ENCODE data around the gene STAT6.

Gene STAT6

GRCh38 chr12:57099047-57099714 is 12.0 kb downstream of the STAT6 start:
- DNase-seq: no peak

DNA sequence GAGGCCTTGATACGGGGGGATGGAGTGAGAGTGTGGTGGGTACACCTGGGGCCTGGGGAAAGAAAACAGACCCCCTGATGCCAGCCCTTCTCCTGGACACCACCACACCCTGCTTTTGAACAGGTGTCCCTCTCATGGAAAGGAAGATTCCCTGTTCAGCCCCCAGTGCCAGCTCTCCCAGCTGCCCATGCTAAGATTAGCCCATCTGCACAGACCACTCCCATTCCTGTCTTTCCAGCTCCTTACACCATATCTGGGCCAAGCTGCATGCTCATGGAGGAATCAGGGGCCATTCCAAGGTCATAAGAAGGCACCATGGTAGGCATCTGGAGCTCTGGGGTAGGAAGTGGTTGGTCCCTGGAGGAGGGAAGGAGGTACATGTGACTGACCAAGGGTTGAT is 12.6 kb downstream of the STAT6 start:
- DNase-seq: no peak

DNA sequence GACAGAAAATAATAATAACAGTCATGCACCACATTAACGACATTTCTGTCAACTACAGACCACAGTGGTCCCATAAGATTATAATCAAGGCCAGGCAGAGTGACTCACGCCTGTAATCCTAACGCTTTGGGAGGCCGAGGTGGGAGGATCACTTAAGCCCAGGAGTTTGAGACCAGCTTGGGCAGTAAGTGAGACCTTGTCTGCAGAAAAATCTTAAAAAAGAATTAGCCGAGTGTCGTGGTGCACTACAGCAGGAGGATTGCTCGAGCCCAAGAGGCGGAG is 13.7 kb downstream of the STAT6 start:
- no peak for DNase-seq

- no peak for DNase-seq
Observed at GRCh38 chr12:57096748-57097553, 14.2 kb downstream of the STAT6 start.

DNA sequence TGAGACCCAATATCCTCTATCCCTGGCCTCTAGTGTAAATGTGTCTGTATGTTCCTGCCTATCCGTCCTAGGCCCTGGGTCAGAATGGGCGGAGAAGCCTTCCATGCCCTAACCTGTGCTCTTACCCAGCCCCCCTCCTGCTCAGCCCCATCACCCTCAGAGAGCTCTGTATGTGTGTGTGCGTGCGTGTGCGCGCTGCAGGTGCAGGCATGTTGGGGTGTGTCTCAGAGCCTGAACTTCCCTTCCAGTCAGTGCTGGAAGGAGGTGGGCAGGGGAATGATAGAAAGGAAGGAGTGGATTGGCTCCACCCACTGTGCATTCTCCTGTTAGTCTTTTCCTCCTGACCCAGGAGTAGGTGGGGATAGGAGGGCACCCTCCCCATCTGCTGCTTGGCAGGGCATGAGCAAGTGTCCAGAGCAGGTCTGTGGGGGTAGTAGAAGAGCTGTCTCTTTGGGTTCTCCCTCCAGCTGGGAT is 15.0 kb downstream of the STAT6 start:
- no peak for DNase-seq

DNA sequence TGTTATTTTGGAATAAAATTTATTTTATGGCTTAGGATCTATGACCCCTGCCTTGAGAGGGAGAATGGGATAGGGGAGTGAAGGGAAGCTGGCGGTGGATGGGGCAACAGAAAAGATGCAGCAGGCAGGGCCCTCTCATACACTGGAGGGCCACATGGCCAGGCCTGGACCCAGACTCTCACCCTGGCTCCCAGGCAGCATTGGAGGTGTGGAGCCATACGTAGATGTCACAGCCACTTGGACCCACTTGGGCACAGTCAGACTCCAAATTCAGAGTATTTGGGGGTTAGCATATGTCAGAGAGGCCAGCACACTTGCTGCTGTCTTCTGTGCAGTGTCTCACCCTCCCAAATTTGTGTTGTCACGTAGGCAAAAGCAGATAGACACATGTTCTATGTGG is 15.7 kb downstream of the STAT6 start:
- DNase-seq: no peak

DNA sequence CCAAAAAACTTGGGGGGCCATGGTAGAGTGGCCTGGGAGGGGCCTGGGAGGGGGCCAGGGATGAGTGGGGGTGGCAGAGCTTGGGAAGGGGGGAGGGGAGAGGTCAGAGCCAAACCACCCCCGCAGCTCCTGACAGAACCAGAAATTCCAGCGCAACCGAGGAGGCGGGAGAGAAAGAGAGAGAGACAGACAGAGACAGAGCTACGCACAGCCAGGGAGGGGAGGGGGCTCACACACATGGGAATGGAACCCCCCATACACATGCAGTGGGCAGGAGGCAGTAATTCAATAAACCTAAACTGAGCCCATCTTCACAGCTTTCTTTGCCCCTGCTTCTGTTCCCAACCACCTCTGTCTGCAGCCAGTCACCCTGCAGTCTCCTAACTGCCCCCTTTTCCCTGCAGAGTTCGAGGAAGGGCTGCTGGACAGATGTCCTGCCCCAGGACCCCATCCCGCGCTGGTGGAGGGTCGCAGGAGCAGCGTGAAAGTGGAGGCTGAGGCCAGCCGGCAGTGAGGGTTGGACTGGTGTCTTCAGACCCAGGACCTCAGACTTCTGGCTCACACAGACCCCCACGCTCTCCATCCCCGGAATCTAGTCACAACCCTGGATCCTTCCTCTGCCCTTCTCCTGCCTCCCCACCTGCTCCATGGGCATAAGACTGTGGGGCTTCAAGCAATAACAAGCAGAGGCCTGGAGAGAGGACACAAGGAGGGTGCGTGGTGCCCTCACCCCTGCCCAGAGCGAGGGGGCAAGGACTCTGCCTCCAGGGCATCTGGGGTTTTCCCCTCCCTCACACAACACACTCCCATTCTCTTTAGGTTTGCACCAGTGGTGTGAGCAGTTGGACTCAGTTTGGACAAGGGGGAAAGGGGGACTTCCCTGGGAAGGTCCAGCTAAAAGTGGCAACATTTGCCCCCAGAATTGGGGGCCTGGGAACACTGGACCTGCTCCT is 16.7 kb downstream of the STAT6 start:
- no peak for DNase-seq

DNA sequence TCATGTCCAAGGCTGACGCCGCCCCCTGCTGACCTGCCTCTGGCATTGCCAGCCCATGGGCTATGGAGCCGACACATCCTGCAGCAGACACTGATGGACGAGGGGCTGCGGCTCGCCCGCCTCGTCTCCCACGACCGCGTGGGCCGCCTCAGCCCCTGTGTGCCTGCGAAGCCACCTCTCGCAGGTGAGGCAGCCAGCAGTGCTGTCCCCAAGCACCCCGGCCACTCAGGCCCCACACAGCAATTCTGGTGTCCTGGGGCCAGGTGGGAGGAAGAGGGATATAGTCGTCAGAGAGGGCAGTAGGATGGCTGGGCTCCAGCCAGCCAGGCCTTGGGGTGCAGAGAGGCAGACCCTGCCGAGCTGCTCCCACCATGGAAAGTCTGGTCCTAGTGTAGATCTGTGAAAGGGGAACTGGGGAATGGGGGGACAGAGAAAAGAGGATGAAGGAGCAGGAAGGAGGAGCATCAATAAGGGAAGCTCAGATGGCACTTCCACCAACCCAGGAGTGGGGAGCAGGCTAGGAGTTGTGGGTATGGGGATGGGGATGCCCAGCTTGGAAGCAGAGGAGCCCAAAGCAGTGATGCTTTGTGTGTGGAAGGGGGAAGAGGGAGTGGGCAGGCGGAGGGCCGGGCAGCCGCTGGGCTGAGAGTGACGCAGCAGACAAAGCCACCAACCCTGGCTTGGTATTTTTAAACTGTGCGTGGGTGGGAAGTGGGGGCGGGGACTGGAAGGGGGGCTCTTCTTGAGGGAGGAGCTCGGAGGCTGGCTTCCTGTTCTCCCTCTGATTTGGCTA is 17.6 kb downstream of the STAT6 start:
- DNase-seq: peak; percentile 64

- DNase-seq: no peak
Observed at GRCh38 chr12:57092876-57093414, 18.2 kb downstream of the STAT6 start.

DNA sequence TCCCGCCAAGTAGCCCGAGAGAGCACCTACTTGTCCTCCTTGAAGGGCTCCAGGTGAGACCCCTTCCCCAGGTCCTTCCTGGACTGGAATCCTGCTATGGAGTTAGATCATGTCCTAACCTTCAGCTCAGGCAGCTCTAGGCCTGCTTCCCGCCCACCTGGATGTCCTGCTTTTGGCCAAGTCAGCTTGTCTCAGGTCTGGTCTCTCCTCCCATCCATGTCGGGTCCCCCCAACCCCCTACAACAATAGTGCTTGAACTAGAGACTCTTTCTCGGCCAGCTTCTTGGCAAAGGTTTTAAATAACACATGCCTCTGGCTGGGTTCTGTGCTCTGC is 18.7 kb downstream of the STAT6 start:
- no peak for DNase-seq

- no peak for DNase-seq
Observed at GRCh38 chr12:57091638-57092528, 19.3 kb downstream of the STAT6 start.

GRCh38 chr12:57090924-57091637 is 20.1 kb downstream of the STAT6 start:
- DNase-seq: no peak

- no peak for DNase-seq
Observed at GRCh38 chr12:57090490-57090889, 20.7 kb downstream of the STAT6 start.

DNA sequence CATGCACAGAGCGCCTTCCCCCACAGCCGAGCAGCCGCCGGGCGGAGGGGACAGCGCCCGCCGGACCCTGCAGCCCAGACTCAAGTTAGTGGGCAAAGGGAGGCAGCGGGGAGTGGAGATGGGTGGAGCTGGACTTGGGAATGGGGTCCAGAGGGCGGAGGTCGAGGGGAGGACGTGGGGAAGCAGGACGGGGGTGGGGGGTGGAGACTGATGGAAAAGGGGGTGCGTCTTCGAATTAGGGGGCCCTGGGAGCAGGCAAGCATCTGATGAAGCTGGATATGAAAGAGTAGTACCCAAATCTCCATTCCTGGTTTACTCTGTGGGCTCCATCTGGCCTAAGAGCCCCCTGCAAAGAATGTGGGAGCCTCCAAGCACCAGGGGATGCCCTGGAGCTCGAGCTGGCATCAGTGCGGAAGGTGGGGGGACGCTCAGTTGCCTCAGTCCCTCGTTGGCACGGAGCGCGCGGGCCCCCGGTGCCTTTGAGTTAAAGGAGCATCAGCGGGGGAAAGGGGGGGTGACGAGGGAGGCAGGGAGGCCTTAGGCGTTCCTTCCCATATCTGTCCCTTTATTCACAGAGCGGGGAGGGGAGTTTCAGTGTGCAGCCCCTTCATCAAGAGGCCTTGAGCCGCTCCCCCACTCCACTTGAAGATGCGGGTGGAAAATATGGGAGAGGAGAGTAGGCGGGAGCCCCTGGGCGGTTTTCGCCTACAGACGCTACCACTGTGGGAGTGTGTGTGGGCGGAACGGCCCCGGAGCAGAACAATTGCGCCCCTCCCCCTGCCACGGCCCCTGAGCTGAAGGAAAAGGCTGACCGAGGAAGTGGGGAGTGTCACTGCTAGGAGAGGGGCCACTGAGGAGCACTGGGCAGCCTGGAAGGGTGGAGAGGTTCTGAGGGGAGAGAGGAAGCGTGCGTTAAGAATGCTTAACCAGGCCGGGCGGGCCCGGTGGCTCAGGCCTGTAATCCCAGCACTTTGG is 21.6 kb downstream of the STAT6 start:
- DNase-seq: peak; percentile 62

GRCh38 chr12:57088354-57089270 is 22.6 kb downstream of the STAT6 start, which contains the start of gene NAB2:
TSS of gene NAB2 (plus strand) at chr12:57089114. CDS start at chr12:57089272, 158 bp downstream.
- peak; percentile 86 for DNase-seq

DNA sequence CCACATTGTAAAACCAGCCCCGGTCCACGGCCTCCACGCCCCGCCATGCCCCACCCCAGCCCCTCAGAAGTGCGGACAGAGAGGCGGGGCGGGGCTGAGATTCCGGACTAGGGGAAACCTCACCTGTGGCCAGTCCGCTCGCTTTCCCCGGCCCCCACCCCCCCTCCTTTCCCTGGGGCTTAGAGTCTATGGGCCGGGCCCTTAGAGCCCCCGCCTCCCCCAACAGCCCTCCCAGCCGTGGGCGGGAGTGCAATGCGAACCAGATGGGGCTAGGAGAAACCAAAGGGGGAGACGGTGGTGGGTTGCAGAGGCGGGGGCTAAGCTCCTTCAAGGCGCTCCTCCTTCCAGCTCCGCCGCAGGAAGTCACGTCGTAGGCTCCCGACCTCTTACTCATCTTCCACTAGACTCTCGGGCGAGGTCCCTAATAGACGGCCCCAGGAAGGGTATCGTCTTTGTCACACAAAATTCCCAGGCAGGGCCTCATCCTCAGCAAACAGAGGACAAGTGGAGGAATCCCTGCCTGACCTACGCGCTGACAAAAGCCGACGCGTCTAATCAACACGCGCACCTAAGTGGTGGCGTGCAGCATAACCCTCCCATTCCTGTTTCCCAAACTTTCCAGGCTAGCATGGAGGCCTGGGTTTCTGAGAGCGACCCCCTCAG is 23.3 kb downstream of the STAT6 start:
- peak; percentile 84 for DNase-seq

- DNase-seq: peak; percentile 92
Observed at GRCh38 chr12:57087010-57087690, 24.0 kb downstream of the STAT6 start.
